ENCODE measurements around the gene TTLL10.

Gene TTLL10

DNA sequence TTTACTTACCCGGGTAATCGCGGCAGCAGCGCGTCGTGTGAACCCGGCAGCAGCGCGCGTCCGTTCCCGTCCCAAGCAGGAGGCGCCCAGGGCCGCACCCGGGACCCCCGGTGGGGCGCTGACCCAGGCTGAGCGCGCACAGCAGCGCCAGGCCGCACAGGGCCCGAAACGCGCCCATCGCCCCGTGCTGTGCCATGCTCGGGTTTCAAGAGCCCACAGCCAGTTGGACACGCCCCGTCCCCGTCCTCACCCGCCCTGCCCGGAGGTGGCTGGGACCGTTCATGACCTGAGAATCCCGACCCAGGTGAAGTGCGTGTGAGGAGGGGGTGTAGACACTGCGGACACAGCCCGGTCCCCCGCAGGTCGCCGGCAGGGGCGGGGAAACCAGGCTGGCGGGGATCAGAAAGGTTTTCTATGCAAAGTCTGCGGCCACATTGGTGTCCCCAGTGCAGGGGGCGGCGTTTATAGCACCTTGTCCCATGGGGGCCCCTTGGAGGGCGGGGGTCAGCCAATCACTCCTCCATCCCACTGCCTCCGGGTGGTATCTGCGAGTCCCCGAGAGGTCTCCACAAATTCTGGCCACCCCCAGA is 32.8 kb downstream of the TTLL10 start, which contains the start of gene TNFRSF18:
Gene TNFRSF18, minus strand, starts transcription at position 217 of the 590 bp plus-strand sequence. Its CDS starts 21 bp downstream, at position 196.
- DNase-seq (ENCODE audit: low spot score) = peak; percentile 78

GRCh38 chr1:1206966-1207531 is 33.4 kb downstream of the TTLL10 start:
- DNase-seq (ENCODE audit: low spot score) = no peak

- DNase-seq (ENCODE audit: low spot score) = no peak
Observed at GRCh38 chr1:1207571-1207892, 33.9 kb downstream of the TTLL10 start.

DNA sequence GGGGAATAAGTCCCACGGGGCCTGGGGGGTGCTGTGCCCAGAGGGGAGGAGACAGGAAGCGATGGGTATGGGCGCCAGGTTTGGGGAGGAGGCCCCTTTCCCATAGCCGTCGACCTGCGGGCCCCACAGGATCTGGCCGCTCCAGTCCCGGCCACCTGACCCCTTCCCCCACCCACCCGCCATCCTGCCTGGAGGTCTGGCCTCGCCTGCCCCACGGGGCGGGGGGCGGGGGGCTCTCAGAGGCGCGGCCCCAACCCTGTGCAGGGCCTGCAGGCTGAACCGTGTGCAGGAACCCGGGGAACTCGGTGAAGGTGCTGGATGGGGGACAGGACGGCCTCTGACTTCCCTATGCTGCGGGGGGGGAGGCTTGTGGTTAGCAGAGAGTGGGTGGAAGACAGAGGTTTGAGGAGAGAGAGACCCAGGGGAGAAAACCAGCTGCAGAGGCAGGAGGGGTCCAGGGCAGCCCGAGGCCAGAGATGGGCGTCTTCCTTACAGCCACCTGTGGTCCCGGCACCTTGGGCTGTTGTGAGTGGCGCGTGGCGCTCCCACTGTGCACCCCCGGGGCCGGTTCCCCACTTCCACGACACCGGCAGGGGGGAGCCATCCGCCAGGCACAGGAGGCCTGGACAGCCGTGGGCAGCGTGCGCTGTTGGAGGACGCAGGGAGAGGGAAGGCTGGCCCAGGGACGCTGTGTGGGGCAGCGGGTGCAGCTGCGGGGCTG is 35.2 kb downstream of the TTLL10 start:
- no peak for DNase-seq (ENCODE audit: low spot score)

GRCh38 chr1:1210726-1211540 is 37.3 kb downstream of the TTLL10 start:
- DNase-seq (ENCODE audit: low spot score) = no peak

GRCh38 chr1:1211541-1212441 is 38.1 kb downstream of the TTLL10 start:
- DNase-seq (ENCODE audit: low spot score) = no peak

DNA sequence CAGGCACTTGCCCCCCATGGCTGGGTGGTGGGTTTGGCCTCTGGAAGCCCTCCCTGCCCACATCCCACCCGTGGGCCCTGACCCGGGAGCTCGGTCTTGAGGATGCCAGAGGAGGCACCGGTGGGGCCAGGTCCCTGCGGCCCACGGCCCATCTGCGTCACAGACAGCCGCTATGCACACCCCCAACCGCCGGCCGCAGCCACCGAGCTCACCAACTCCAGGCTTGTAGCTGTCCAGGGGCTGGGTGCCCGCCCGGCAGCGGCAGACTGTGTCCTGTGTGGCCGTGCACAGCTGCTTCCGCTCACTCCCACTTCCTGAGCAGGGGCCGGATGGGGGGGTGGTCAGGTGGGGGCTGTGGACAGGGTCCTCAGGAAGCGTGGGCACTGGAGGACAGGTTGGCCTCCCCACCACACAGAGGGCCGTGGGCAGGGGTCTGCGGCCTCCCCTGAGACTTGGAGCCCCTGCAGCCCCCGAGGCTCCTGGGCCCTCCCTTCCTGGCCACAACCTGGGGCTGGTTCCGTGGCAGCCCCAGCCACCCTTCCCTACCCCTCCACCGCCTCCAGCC is 39.2 kb downstream of the TTLL10 start:
- DNase-seq (ENCODE audit: low spot score) = no peak

GRCh38 chr1:1213345-1214265 is 39.9 kb downstream of the TTLL10 start, which contains the start of gene TNFRSF4:
TSS of gene TNFRSF4 (minus strand) at chr1:1214153. CDS start at chr1:1214127, 26 bp downstream.
- no peak for DNase-seq (ENCODE audit: low spot score)

- DNase-seq (ENCODE audit: low spot score) = no peak
Observed at GRCh38 chr1:1215080-1215676, 41.5 kb downstream of the TTLL10 start.

DNA sequence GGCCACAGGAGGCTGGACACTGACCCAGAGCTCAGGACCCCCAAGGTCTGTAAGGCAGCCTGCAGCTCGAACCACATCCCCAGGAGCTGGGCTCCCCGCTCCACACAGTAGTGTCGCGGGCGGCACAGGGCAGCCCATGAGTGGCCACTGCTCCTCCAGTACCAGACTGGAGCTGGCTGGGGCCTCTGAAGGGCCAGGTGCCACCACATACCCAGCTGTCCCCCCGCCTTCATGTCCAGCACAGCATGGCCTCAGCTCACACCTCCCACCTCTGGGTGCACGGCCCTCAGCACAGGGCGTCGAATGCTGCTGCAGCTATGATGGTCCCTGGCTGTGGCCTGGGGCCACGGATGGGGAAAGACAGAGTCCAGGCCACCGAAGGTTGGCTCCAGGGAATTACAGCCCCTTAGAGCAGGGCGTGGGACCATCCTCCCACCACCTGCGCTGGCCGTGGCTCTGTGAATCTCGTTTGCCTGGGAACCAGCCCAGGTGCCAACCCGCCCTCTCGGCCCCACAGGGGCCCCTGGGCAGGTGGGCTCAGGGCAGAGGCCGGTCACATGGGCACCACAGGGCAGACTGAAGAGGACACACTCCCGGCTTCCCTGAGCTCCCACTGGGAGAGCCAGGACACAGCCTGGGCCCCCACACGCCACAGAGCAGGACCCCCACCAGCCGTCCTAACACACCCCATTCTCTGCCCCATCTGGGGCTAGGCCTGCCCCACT is 42.4 kb downstream of the TTLL10 start:
- no peak for DNase-seq (ENCODE audit: low spot score)

- no peak for DNase-seq (ENCODE audit: low spot score)
Observed at GRCh38 chr1:1216770-1217620, 43.3 kb downstream of the TTLL10 start.

GRCh38 chr1:1217621-1218523 is 44.2 kb downstream of the TTLL10 start:
- no peak for DNase-seq (ENCODE audit: low spot score)

DNA sequence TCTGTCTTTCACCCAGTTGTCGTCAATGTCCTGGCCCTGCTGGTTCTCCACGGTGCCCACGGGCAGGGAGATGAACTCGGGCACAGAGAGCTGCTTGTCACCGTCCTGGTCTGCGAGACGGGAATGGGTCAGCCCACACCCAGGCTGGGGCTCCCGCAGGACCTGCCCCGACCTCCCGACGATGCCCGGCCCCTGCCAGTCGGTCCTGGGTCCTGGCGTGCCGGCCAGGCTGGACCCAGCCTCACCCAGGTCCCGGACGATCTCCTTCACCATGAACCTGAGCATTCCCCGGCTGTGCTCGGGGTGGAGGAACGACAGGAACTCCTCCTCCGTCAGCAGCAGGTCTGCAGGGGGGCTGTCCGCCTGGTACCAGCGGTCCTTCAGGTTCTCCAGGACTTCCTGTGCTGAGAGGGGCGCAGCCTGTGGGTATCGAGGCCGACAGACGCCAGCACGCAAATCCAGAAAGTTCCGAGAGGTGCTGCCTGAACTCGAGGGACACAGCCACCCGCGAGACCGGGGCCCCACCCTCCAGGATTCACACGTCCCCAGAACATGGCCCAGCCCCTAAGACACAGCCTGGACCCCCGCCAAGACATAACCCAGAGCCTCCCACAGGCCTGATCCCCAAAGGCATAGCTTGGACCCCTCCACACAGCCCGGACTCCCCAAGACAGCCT is 45.0 kb downstream of the TTLL10 start:
- DNase-seq (ENCODE audit: low spot score) = no peak

DNA sequence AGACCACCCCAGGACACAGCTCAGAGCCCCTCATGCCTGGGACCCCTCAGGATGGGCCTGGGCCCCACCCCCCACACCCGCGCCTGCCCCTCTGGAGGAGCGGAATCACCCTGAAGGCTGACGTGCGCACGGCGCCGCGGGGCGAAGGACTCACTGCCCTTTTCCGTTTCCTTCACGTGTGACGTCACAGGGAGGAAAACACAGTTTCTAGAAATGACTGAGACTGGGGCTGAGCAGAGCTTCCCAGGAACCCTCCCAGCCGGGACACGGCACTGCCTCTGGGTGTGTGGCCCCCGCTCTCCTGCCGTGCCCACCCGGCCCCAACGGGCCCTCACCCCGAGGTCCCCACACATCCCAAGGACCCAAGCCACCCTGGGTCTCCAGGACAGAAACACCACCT is 45.7 kb downstream of the TTLL10 start:
- no peak for DNase-seq (ENCODE audit: low spot score)

GRCh38 chr1:1220197-1220596 is 46.5 kb downstream of the TTLL10 start:
- no peak for DNase-seq (ENCODE audit: low spot score)

GRCh38 chr1:1221887-1222574 is 48.4 kb downstream of the TTLL10 start:
- DNase-seq (ENCODE audit: low spot score) = no peak
